H1 (cell line): ENCODE measurements around the gene LCNL1. TPM values are rescaled to one million over a fixed set of nuclear protein-coding genes. Genes with fewer than 3 reads are reported as not detected.

ENCODE experiments used
- CTCF ChIA-PET: fragments of 300-600 bp; sonication (Branson Sonifier 250); formaldehyde crosslinking; loops from one replicate; lab custom pipeline; 2021; ENCODE audit not compliant: partially characterized antibody; lab: Charles Lee
- POLR2A ChIA-PET: fragments of 300-600 bp; sonication (Branson Sonifier 250); formaldehyde crosslinking; loops from one replicate; lab custom pipeline; 2021; ENCODE audit warnings: inconsistent platforms; ENCODE audit not compliant: partially characterized antibody; lab: Charles Lee
- DNase-seq, 2 experiments: peaks; one replicate each; pipeline versions ENCODE4 v3.0.0 to v3.0.0-alpha.2; 2010 to 2022; ENCODE audit warnings: low spot score in 2 of 2, low read depth in 1 of 2, mixed read lengths in 1 of 2
- FAIRE-seq: peaks from 2 replicates; lab custom pipeline; 2011; peaks lifted over from hg19 to GRCh38; lab: Jason Lieb, UNC
- H2AFZ ChIP-seq: 2 replicates; pipeline ENCODE4 v1.8.1; 2012; ENCODE audit warnings: low read length, inconsistent platforms
- H2AK5ac ChIP-seq: 2 replicates; pipeline ENCODE4 v1.6.1; 2013; ENCODE audit warnings: low read depth, low read length
- H2BK120ac ChIP-seq: replicated peaks from 2 replicates; pipeline ENCODE3; 2013; ENCODE audit warnings: low read depth, low read length, inconsistent platforms
- H2BK12ac ChIP-seq: 2 replicates; pipeline ENCODE4 v1.6.1; 2013; ENCODE audit warnings: low read depth, low read length
- H2BK15ac ChIP-seq: 2 replicates; pipeline ENCODE4 v1.6.1; 2013; ENCODE audit warnings: low read length
- H2BK20ac ChIP-seq: 2 replicates; pipeline ENCODE4 v1.6.1; 2013; ENCODE audit warnings: low read length
- H2BK5ac ChIP-seq: 2 replicates; pipeline ENCODE4 v1.6.1; 2013; ENCODE audit warnings: low read depth, low read length
- H3K14ac ChIP-seq: 2 replicates; pipeline ENCODE4 v1.6.1; 2013; ENCODE audit warnings: inconsistent platforms; ENCODE audit not compliant: insufficient read length
- H3K18ac ChIP-seq: 2 replicates; pipeline ENCODE4 v1.6.1; 2013; ENCODE audit warnings: low read length; ENCODE audit errors: extremely low read depth
- H3K23ac ChIP-seq: 2 replicates; pipeline ENCODE4 v1.6.1; 2013; ENCODE audit warnings: inconsistent platforms; ENCODE audit not compliant: insufficient read length
- H3K23me2 ChIP-seq: 2 replicates; pipeline ENCODE4 v1.6.1; 2013; ENCODE audit warnings: low read depth, low read length
- H3K27ac ChIP-seq: 2 replicates; pipeline ENCODE4 v1.6.1; 2011; ENCODE audit warnings: low read depth, low read length, inconsistent platforms
- H3K27me3 ChIP-seq, 4 experiments: replicated peaks in 1 of 4; 1 replicate in 1 of 4; 2 replicates in 3 of 4; pipeline versions ENCODE4 v1.6.1 to v1.8.1; 2011 to 2013; ENCODE audit warnings: low read length in 3 of 4, mild to moderate bottlenecking in 3 of 4, inconsistent platforms in 2 of 4, mixed read lengths in 2 of 4, moderate library complexity in 1 of 4; ENCODE audit not compliant: control insufficient read depth in 3 of 4, insufficient read depth in 3 of 4; ENCODE audit errors: extremely low read depth in 1 of 4
- H3K36me3 ChIP-seq, 4 experiments: 2 replicates each; pipeline versions ENCODE4 v1.6.1 to v1.8.1; 2011 to 2013; ENCODE audit warnings: mild to moderate bottlenecking in 4 of 4, low read length in 3 of 4, moderate library complexity in 2 of 4, control low read depth in 1 of 4, inconsistent platforms in 1 of 4; ENCODE audit not compliant: insufficient read depth in 4 of 4, control insufficient read depth in 2 of 4
- H3K4ac ChIP-seq: replicated peaks from 2 replicates; pipeline ENCODE3; 2013; ENCODE audit warnings: low read length, low read depth, mixed read lengths, inconsistent platforms; ENCODE audit not compliant: insufficient read length
- H3K4me1 ChIP-seq, 4 experiments: replicated peaks in 1 of 4; 1 replicate in 1 of 4; 2 replicates in 3 of 4; pipeline versions ENCODE4 v1.6.1 to v1.8.1; 2011 to 2013; ENCODE audit warnings: low read length in 3 of 4, inconsistent platforms in 2 of 4, mixed read lengths in 1 of 4; ENCODE audit not compliant: insufficient read depth in 4 of 4, control insufficient read depth in 3 of 4
- H3K4me2 ChIP-seq, 2 experiments: 2 replicates each; pipeline versions ENCODE4 v1.6.1 to v1.8.1; 2011 to 2013; ENCODE audit warnings: low read depth in 2 of 2, low read length in 2 of 2, control low read depth in 1 of 2, inconsistent platforms in 1 of 2, mild to moderate bottlenecking in 1 of 2; ENCODE audit not compliant: insufficient read depth in 1 of 2
- H3K4me3 ChIP-seq, 4 experiments: fragments of 200-600, 300-600 bp in 1 of 4; sonication (generic), shearing (Covaris generic), sonication (Bioruptor Twin) in 1 of 4; 2 replicates each; pipeline versions ENCODE4 v1.5.1 to v1.8.1; 2011 to 2016; ENCODE audit warnings: low read length in 4 of 4, low read depth in 3 of 4, control low read depth in 2 of 4, inconsistent platforms in 2 of 4, mild to moderate bottlenecking in 2 of 4, mixed read lengths in 1 of 4, moderate library complexity in 1 of 4; ENCODE audit not compliant: insufficient read depth in 2 of 4; ENCODE audit errors: extremely low read depth in 1 of 4
- H3K56ac ChIP-seq: replicated peaks from 2 replicates; pipeline ENCODE3; 2013; ENCODE audit warnings: low read depth, mild to moderate bottlenecking, mixed read lengths, low read length, inconsistent platforms; ENCODE audit not compliant: insufficient read length
- H3K79me1 ChIP-seq: 2 replicates; pipeline ENCODE4 v1.6.1; 2013; ENCODE audit warnings: low read depth, low read length, control low read depth
- H3K79me2 ChIP-seq, 2 experiments: 2 replicates each; pipeline versions ENCODE4 v1.6.1 to v1.8.1; 2012 to 2013; ENCODE audit warnings: low read length in 2 of 2, mild to moderate bottlenecking in 2 of 2, inconsistent platforms in 1 of 2; ENCODE audit not compliant: insufficient read depth in 2 of 2, control insufficient read depth in 1 of 2
- H3K9ac ChIP-seq, 4 experiments: replicated peaks in 1 of 4; 1 replicate in 1 of 4; 2 replicates in 3 of 4; pipeline versions ENCODE4 v1.6.1 to v1.8.1; 2011 to 2013; ENCODE audit warnings: low read depth in 3 of 4, low read length in 3 of 4, control low read depth in 2 of 4, mild to moderate bottlenecking in 2 of 4, moderate library complexity in 2 of 4, inconsistent platforms in 1 of 4; ENCODE audit errors: extremely low read depth in 1 of 4
- H3K9me3 ChIP-seq, 2 experiments: 2 replicates each; pipeline versions ENCODE4 v1.6.1 to v1.8.1; 2012 to 2013; ENCODE audit warnings: mild to moderate bottlenecking in 2 of 2, moderate library complexity in 2 of 2, control low read depth in 1 of 2, inconsistent platforms in 1 of 2, low read depth in 1 of 2, low read length in 1 of 2, mixed read lengths in 1 of 2; ENCODE audit not compliant: insufficient read depth in 2 of 2
- H4K20me1 ChIP-seq, 2 experiments: replicated peaks in 1 of 2; 2 replicates each; pipeline versions ENCODE3 to v1.8.1; 2011 to 2013; ENCODE audit warnings: inconsistent platforms in 2 of 2, low read length in 2 of 2, mild to moderate bottlenecking in 1 of 2; ENCODE audit not compliant: insufficient read depth in 2 of 2, control insufficient read depth in 1 of 2
- H4K5ac ChIP-seq: 2 replicates; pipeline ENCODE4 v1.6.1; 2013; ENCODE audit warnings: low read length, low read depth, mixed read lengths, inconsistent platforms; ENCODE audit not compliant: insufficient read length
- H4K8ac ChIP-seq: 2 replicates; pipeline ENCODE4 v1.8.0; 2013; ENCODE audit warnings: mild to moderate bottlenecking, moderate library complexity, low read length, inconsistent platforms; ENCODE audit not compliant: insufficient read depth; ENCODE audit errors: extremely low read depth
- H4K91ac ChIP-seq: replicated peaks from 2 replicates; pipeline ENCODE3; 2013; ENCODE audit warnings: low read length, mixed read lengths, inconsistent platforms; ENCODE audit not compliant: insufficient read length
- CBX8 ChIP-seq: fragments of 300-800, 300-1000 bp; sonication (generic); IDR thresholded peaks from 2 replicates; pipeline ENCODE4 v1.7.1; 2016; ENCODE audit warnings: low read depth, low read length, borderline replicate concordance
- RXRA ChIP-seq: IDR thresholded peaks from 2 replicates; pipeline ENCODE4 v1.6.1; 2011; ENCODE audit warnings: low read depth, mild to moderate bottlenecking, low read length, moderate library complexity; ENCODE audit not compliant: insufficient read depth
- WGBS, 2 experiments: shearing (Covaris generic) in 1 of 2; methylation state at CpG; one replicate each; pipeline versions ENCODE4 v1.1.6 to v1.1.7; 2013 to 2015; ENCODE audit warnings: low lambda C conversion rate in 2 of 2, mixed read lengths in 2 of 2, inconsistent platforms in 1 of 2, low coverage in 1 of 2, missing lambda C conversion rate in 1 of 2; ENCODE audit not compliant: insufficient replicate concordance in 2 of 2, insufficient coverage in 1 of 2, insufficient read length in 1 of 2; ENCODE audit errors: extremely low coverage in 1 of 2, missing lambda C conversion rate in 1 of 2; 5-methylcytosine and 5-hydroxymethylcytosine counted together
- polyA plus RNA-seq, 7 experiments: library from polyadenylated mRNA; depleted of rRNA in 3 of 7; stranded (reverse) in 5 of 7; unstranded in 2 of 7; fragments of >200 nt in 5 of 7; fragments of 200-250 nt in 2 of 7; gene quantifications; 1 replicate in 5 of 7; 2 replicates in 1 of 7; 4 replicates in 1 of 7; pipeline versions ENCODE4 v1.2.1 to v1.2.3, GENCODE V29; 2011 to 2013; ENCODE audit warnings: missing spikeins in 2 of 7, mixed read lengths in 2 of 7
- total RNA-seq: library from RNA; stranded (reverse); fragmentation: NEBNext Ultra II Directional; extraction: Animal tissue kit (Norgen Biotek cat#: 25700); gene quantifications from 2 replicates; pipeline ENCODE4 v1.2.1, GENCODE V29; 2021

The LCNL1 gene
- total and polyA plus RNA-seq, 2 of the 8 experiments (the other 6 are each of a cell fraction or from before 2014, with no cell fraction given), result 0.11 TPM; not detected in 1

DNA sequence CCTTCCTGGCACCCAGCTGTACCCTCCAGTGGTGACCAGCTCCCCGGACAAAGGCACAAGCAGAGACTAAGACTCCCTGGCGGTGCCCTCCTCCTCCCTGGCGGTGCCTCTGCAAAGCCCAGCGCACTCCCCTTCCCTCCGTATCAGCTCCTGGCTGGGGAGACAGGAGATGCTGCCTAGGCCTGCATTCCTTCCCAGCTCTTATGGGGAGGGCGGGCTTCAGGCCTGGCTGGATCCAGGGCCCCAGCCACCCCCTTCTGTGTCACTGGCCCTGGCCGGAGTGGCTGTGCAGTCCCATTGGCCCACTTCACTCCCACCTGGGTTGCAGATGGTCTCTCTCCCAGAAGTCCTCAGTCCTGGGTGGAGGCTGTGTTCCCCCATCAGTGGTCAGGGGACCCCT lies 24.3 kb upstream of the LCNL1 start:
- CTCF ChIA-PET, result interaction anchor here (1.5 to 5.6 kb wide), 3 partner anchors 10 to 70 kb away, joined by 4 to 32 read pairs (median 31); partner anchors contain the start of gene PTGDS
- FAIRE-seq, result no peak
- no peak for TF ChIP-seq CBX8
- no peak for TF ChIP-seq RXRA

More for the DNA sequence above, 24.3 kb upstream of the LCNL1 start:
- Histone ChIP-seq H3K23me2 (peaks cover 12% of the 10 kb centered on the region; the same call in 1 of the 2 replicates), H2BK5ac (no peak overlapping the region), H2BK15ac (no peak overlapping the region), H3K23ac (no peak overlapping the region), H3K79me1 (no peaks in the 10 kb centered on the region; the same call in 1 of the 2 replicates), H3K9me3 (no peaks in the 10 kb centered on the region), H3K9ac (no peak overlapping the region), H3K79me2 (no peaks in the 10 kb centered on the region), H3K4me3 (no peak overlapping the region), H4K8ac (no peak overlapping the region), H3K36me3 (no peaks in the 10 kb centered on the region), H2BK12ac (no peak overlapping the region), H4K91ac (no peak overlapping the region), H3K4me1 (peaks cover 0 to 2% (median 0%) of the 10 kb centered on the region in 4 experiments; a peak in 2 of 7 replicates), H3K18ac (no peak overlapping the region), H3K27me3 (no peaks in the 10 kb centered on the region), H2BK20ac (no peak overlapping the region), H3K27ac (no peak overlapping the region), H4K20me1 (peaks cover 0 to 6% of the 10 kb centered on the region in 2 experiments), H4K5ac (no peak overlapping the region), H3K4ac (no peak overlapping the region), H2BK120ac (no peak overlapping the region), H3K14ac (no peak overlapping the region), H3K56ac (no peak overlapping the region), H2AK5ac (no peak overlapping the region), H3K4me2 (no peak overlapping the region), H2AFZ (no peak overlapping the region)
- no peak for DNase-seq
- POLR2A ChIA-PET, result interaction anchor here (0.6 to 1.2 kb wide), 2 partner anchors 7 to 196 kb away, joined by 3 read pairs; no protein-coding TSS in a partner anchor
- WGBS, 2 experiments, result 87% methylated on average over 6 of the region's 7 CpGs; no CpG with 5 or more reads in 1 of the 2 experiments
